IMR-90 (cell line): ENCODE measurements around the gene TMEM260. TPM values are rescaled to one million over a fixed set of nuclear protein-coding genes. Genes with fewer than 3 reads are reported as not detected.

ENCODE experiments used
- ATAC-seq: fragments of 200-7000 bp; cut with Tn5 transposase; 2 replicates; pipeline ENCODE4 v1.9.1; 2020; ENCODE audit warnings: low read depth, mild to moderate bottlenecking, moderate library complexity
- BruUV-seq: library from RNA; stranded (reverse); fragments of 400-500 nt; replicated peaks from 2 replicates; lab custom pipeline; 2021; lab: Mats Ljungman, UMichigan
- CTCF ChIA-PET: fragments of 300-600 bp; formaldehyde crosslinking; extraction: SDS; loops from one replicate; lab custom pipeline; 2021; ENCODE audit warnings: antibody characterized with exemption; lab: Yijun Ruan, JAX
- POLR2A ChIA-PET: fragments of 300-600 bp; sonication (Branson Sonifier 250); formaldehyde crosslinking; loops from one replicate; lab custom pipeline; 2022; ENCODE audit warnings: antibody characterized with exemption; ENCODE audit not compliant: unreplicated experiment; lab: Charles Lee
- DNase-seq: peaks from one replicate; pipeline ENCODE4 v3.0.0; 2013
- H2AFZ ChIP-seq: replicated peaks from 2 replicates; pipeline ENCODE3; 2013; ENCODE audit warnings: low read length, mild to moderate bottlenecking; ENCODE audit not compliant: poor library complexity
- H2AK5ac ChIP-seq: 2 replicates; pipeline ENCODE4 v1.6.1; 2013; ENCODE audit warnings: low read depth, low read length, inconsistent platforms
- H2AK9ac ChIP-seq: replicated peaks from 2 replicates; pipeline ENCODE3; 2013; ENCODE audit warnings: mild to moderate bottlenecking, low read depth, low read length, moderate library complexity; ENCODE audit not compliant: poor library complexity
- H2BK120ac ChIP-seq: 2 replicates; pipeline ENCODE4 v1.6.1; 2013; ENCODE audit warnings: low read depth, low read length, inconsistent platforms
- H2BK15ac ChIP-seq: 3 replicates; pipeline ENCODE4 v1.6.1; 2013; ENCODE audit warnings: low read depth, low read length, inconsistent platforms
- H2BK20ac ChIP-seq: 2 replicates; pipeline ENCODE4 v1.6.1; 2013; ENCODE audit warnings: low read depth, mild to moderate bottlenecking, inconsistent platforms, low read length, moderate library complexity
- H2BK5ac ChIP-seq: 2 replicates; pipeline ENCODE4 v1.6.1; 2013; ENCODE audit warnings: mild to moderate bottlenecking, low read depth, low read length, inconsistent platforms; ENCODE audit not compliant: poor library complexity, severe bottlenecking
- H3K14ac ChIP-seq: replicated peaks from 2 replicates; pipeline ENCODE4 v1.6.1; 2013; ENCODE audit warnings: low read depth, low read length, inconsistent platforms
- H3K18ac ChIP-seq: 2 replicates; pipeline ENCODE4 v1.6.1; 2013; ENCODE audit warnings: low read depth, low read length, control low read depth
- H3K23ac ChIP-seq: 2 replicates; pipeline ENCODE4 v1.6.1; 2013; ENCODE audit warnings: low read depth, low read length, inconsistent platforms
- H3K27ac ChIP-seq: 2 replicates; pipeline ENCODE4 v1.5.1; 2013; ENCODE audit warnings: mild to moderate bottlenecking, control low read depth, low read length; ENCODE audit not compliant: insufficient read depth
- H3K27me3 ChIP-seq: 2 replicates; pipeline ENCODE4 v1.6.1; 2013; ENCODE audit warnings: low read length; ENCODE audit not compliant: control insufficient read depth, insufficient read depth
- H3K36me3 ChIP-seq: 2 replicates; pipeline ENCODE4 v1.6.1; 2013; ENCODE audit warnings: low read length, mixed read lengths; ENCODE audit not compliant: control insufficient read depth, insufficient read depth
- H3K4ac ChIP-seq: 2 replicates; pipeline ENCODE4 v1.6.1; 2013; ENCODE audit warnings: low read depth, low read length, inconsistent platforms
- H3K4me1 ChIP-seq: 2 replicates; pipeline ENCODE4 v1.6.1; 2013; ENCODE audit warnings: low read length, mixed read lengths; ENCODE audit not compliant: control insufficient read depth, insufficient read depth
- H3K4me2 ChIP-seq: 2 replicates; pipeline ENCODE4 v1.6.1; 2013; ENCODE audit warnings: low read depth, mild to moderate bottlenecking, control low read depth, low read length, moderate library complexity
- H3K4me3 ChIP-seq: 2 replicates; pipeline ENCODE4 v1.5.1; 2013; ENCODE audit warnings: low read depth, mild to moderate bottlenecking, control low read depth, low read length, moderate library complexity; ENCODE audit not compliant: insufficient read depth
- H3K56ac ChIP-seq: 2 replicates; pipeline ENCODE4 v1.6.1; 2013; ENCODE audit warnings: low read length, inconsistent platforms; ENCODE audit not compliant: insufficient read depth; ENCODE audit errors: extremely low read depth
- H3K79me1 ChIP-seq, 2 experiments: 2 replicates each; pipeline ENCODE4 v1.6.1; 2013; ENCODE audit warnings: low read length in 2 of 2, inconsistent platforms in 1 of 2, low read depth in 1 of 2
- H3K9ac ChIP-seq: 2 replicates; pipeline ENCODE4 v1.6.1; 2013; ENCODE audit warnings: low read depth, low read length, control low read depth
- H3K9me1 ChIP-seq: 2 replicates; pipeline ENCODE4 v1.6.1; 2013; ENCODE audit warnings: low read length, inconsistent platforms; ENCODE audit not compliant: insufficient read depth
- H3K9me3 ChIP-seq: 2 replicates; pipeline ENCODE4 v1.6.1; 2013; ENCODE audit warnings: low read length; ENCODE audit not compliant: control insufficient read depth, insufficient read depth
- H4K20me1 ChIP-seq: 2 replicates; pipeline ENCODE4 v1.6.1; 2013; ENCODE audit warnings: low read length, inconsistent platforms; ENCODE audit not compliant: insufficient read depth
- H4K5ac ChIP-seq: 2 replicates; pipeline ENCODE4 v1.6.1; 2013; ENCODE audit warnings: mild to moderate bottlenecking, low read depth, low read length, control low read depth
- H4K8ac ChIP-seq, 2 experiments: 2 replicates each; pipeline ENCODE4 v1.6.1; 2013; ENCODE audit warnings: low read depth in 2 of 2, low read length in 2 of 2, control low read depth in 1 of 2, inconsistent platforms in 1 of 2
- H4K91ac ChIP-seq: 2 replicates; pipeline ENCODE4 v1.6.1; 2013; ENCODE audit warnings: low read depth, low read length, inconsistent platforms; ENCODE audit not compliant: insufficient read depth
- BHLHE40 ChIP-seq: fragments of 150-350 bp; IDR thresholded peaks from 2 replicates; pipeline ENCODE4 v1.6.1; 2016; ENCODE audit warnings: mild to moderate bottlenecking, low read depth, low read length
- CEBPB ChIP-seq: IDR thresholded peaks from 2 replicates; pipeline ENCODE4 v1.6.1; 2012; ENCODE audit warnings: low read depth, low read length, improper control_type of control experiment
- MAZ ChIP-seq: IDR thresholded peaks from 2 replicates; pipeline ENCODE4 v1.6.1; 2012; ENCODE audit warnings: low read depth, mild to moderate bottlenecking, low read length, improper control_type of control experiment, moderate library complexity, borderline replicate concordance
- MXI1 ChIP-seq: IDR thresholded peaks from 2 replicates; pipeline ENCODE4 v1.6.1; 2012; ENCODE audit warnings: low read depth, mild to moderate bottlenecking, low read length, moderate library complexity, borderline replicate concordance
- NFE2L2 ChIP-seq: fragments of 150-350 bp; IDR thresholded peaks from 2 replicates; pipeline ENCODE4 v1.6.1; 2016; ENCODE audit warnings: low read depth, mild to moderate bottlenecking, low read length
- POLR2A ChIP-seq: IDR thresholded peaks from 2 replicates; pipeline ENCODE4 v1.6.1; 2012; ENCODE audit warnings: mild to moderate bottlenecking, low read depth, low read length
- RAD21 ChIP-seq: IDR thresholded peaks from 2 replicates; pipeline ENCODE4 v1.6.1; 2012; ENCODE audit warnings: low read length, improper control_type of control experiment
- RFX5 ChIP-seq: IDR thresholded peaks from 2 replicates; pipeline ENCODE4 v1.8.0; 2012; ENCODE audit warnings: low read depth, mild to moderate bottlenecking, low read length, moderate library complexity
- WGBS, 2 experiments: methylation state at CpG; one replicate each; pipeline versions ENCODE4 v1.1.5 to v1.1.7; 2013; ENCODE audit warnings: missing lambda C conversion rate in 2 of 2; ENCODE audit not compliant: insufficient read length in 1 of 2; ENCODE audit errors: extremely low coverage in 2 of 2; 5-methylcytosine and 5-hydroxymethylcytosine counted together
- dilution Hi-C: fragments of 300-500 bp; cut with HindIII; formaldehyde crosslinking; loops from one replicate; pipeline ENCODE4 v1.14.3; 2018; ENCODE audit warnings: low sequenced_read_pairs; ENCODE audit not compliant: unreplicated experiment
- in situ Hi-C: fragments of 300-500 bp; cut with MboI; formaldehyde crosslinking; loops from 3 replicates; pipeline ENCODE4 v1.14.3; 2019; ENCODE audit warnings: low sequenced_read_pairs, inconsistent platforms, mixed read lengths
- intact Hi-C: fragments of 100-400 bp; cut with micrococcal nuclease; formaldehyde crosslinking; loops from 2 replicates; pipeline ENCODE4 v1.10.0; 2022
- polyA plus RNA-seq, 3 experiments: library from polyadenylated mRNA; depleted of rRNA; stranded (reverse); fragments of >200 nt; gene quantifications; 2 replicates each; pipeline ENCODE4 v1.2.3, GENCODE V29; 2012; ENCODE audit warnings: low replicate concordance in 1 of 3
- total RNA-seq: library from RNA; depleted of rRNA; stranded (reverse); fragments of >200 nt; gene quantifications from 2 replicates; pipeline ENCODE4 v1.2.3, GENCODE V29; 2012
- TF ChIP-seq, protein P1 (sequence below): conservative IDR thresholded peaks from 2 replicates; pipeline ENCODE4 v1.5.1; 2012; ENCODE audit warnings: mild to moderate bottlenecking, low read depth, low read length, improper control_type of control experiment
- TF ChIP-seq, protein P2 (sequence below): fragments of 150-350 bp; IDR thresholded peaks from 2 replicates; pipeline ENCODE4 v1.6.1; 2016; ENCODE audit warnings: low read depth, mild to moderate bottlenecking, low read length, moderate library complexity, borderline replicate concordance
- TF ChIP-seq, protein P3 (sequence below): fragments of 150-350 bp; IDR thresholded peaks from 2 replicates; pipeline ENCODE4 v1.6.1; 2017; ENCODE audit warnings: mild to moderate bottlenecking, antibody characterized with exemption, low read length, low read depth

The TMEM260 gene
- total and polyA plus RNA-seq, 2 of the 4 experiments (the other 2 are of a cell fraction): 6.4 to 11.5 TPM

DNA sequence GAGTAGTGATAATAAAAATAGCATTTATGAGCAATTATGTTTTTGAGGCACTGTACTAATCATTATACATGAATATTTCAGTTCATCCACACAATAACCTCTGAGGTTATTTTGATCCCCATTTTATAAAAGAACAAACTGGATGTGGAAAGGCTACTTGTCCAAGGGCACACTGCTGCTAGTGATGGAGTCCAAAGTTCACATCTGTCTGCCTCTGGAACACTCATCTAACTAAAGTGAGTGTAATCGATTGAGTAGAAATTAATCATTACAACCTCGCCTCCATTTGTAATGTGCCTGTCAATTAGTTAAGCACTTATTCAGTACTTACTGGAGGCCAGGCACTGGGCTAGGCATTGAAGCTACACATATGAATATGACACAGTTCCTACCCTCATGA lies 55.4 kb downstream of the TMEM260 start:
- intact Hi-C loops (no loop called here), in situ Hi-C loops (no loop called here), dilution Hi-C loops (no loop called here)
- H3K4me3 ChIP-seq: no peak overlapping the region
- no peak overlapping the region for H3K23ac ChIP-seq
- H3K14ac ChIP-seq: no peak overlapping the region
- no TSS peak for BruUV-seq
- H3K36me3 ChIP-seq: peaks cover 54% of the 10 kb centered on the region
- no peak overlapping the region for H4K5ac ChIP-seq
- H4K91ac ChIP-seq: no peak overlapping the region
- no peak overlapping the region for H3K4me2 ChIP-seq
- no peak for ATAC-seq
- H2AK5ac ChIP-seq: no peak overlapping the region
- no peak overlapping the region for H3K27ac ChIP-seq
- ChIA-PET CTCF (no interaction called here), POLR2A (no interaction called here)
- no peak overlapping the region for H3K9ac ChIP-seq
- no peaks in the 10 kb centered on the region; a peak in 1 of 4 replicates for H3K79me1 ChIP-seq
- no peak overlapping the region for H4K8ac ChIP-seq
- no CpG with 5 or more reads among the region's 2 CpGs for WGBS, 2 experiments
- no peaks in the 10 kb centered on the region for H3K27me3 ChIP-seq
- no peaks in the 10 kb centered on the region for H3K9me1 ChIP-seq
- H3K4me1 ChIP-seq: no peaks in the 10 kb centered on the region
- TF ChIP-seq BHLHE40 (no peak), RAD21 (no peak), RFX5 (no peak), MAZ (no peak), NFE2L2 (no peak), CEBPB (no peak), POLR2A (no peak), MXI1 (no peak)
- TF ChIP-seq, protein P1, sequence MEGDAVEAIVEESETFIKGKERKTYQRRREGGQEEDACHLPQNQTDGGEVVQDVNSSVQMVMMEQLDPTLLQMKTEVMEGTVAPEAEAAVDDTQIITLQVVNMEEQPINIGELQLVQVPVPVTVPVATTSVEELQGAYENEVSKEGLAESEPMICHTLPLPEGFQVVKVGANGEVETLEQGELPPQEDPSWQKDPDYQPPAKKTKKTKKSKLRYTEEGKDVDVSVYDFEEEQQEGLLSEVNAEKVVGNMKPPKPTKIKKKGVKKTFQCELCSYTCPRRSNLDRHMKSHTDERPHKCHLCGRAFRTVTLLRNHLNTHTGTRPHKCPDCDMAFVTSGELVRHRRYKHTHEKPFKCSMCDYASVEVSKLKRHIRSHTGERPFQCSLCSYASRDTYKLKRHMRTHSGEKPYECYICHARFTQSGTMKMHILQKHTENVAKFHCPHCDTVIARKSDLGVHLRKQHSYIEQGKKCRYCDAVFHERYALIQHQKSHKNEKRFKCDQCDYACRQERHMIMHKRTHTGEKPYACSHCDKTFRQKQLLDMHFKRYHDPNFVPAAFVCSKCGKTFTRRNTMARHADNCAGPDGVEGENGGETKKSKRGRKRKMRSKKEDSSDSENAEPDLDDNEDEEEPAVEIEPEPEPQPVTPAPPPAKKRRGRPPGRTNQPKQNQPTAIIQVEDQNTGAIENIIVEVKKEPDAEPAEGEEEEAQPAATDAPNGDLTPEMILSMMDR: no peak
- TF ChIP-seq, protein P2, sequence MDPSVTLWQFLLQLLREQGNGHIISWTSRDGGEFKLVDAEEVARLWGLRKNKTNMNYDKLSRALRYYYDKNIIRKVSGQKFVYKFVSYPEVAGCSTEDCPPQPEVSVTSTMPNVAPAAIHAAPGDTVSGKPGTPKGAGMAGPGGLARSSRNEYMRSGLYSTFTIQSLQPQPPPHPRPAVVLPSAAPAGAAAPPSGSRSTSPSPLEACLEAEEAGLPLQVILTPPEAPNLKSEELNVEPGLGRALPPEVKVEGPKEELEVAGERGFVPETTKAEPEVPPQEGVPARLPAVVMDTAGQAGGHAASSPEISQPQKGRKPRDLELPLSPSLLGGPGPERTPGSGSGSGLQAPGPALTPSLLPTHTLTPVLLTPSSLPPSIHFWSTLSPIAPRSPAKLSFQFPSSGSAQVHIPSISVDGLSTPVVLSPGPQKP: no peak
- TF ChIP-seq, protein P3, sequence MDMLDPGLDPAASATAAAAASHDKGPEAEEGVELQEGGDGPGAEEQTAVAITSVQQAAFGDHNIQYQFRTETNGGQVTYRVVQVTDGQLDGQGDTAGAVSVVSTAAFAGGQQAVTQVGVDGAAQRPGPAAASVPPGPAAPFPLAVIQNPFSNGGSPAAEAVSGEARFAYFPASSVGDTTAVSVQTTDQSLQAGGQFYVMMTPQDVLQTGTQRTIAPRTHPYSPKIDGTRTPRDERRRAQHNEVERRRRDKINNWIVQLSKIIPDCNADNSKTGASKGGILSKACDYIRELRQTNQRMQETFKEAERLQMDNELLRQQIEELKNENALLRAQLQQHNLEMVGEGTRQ: no peak
- no peaks in the 10 kb centered on the region for H4K20me1 ChIP-seq
- H2BK20ac ChIP-seq: no peak overlapping the region
- H3K4ac ChIP-seq: no peak overlapping the region
- H2BK120ac ChIP-seq: no peak overlapping the region
- no peak overlapping the region for H3K56ac ChIP-seq
- no peak overlapping the region for H2BK5ac ChIP-seq
- no peak overlapping the region for H2AFZ ChIP-seq
- H3K9me3 ChIP-seq: no peaks in the 10 kb centered on the region; the same call in 1 of the 2 replicates
- no peak overlapping the region for H3K18ac ChIP-seq
- no peak overlapping the region for H2BK15ac ChIP-seq
- no peak for DNase-seq
- H2AK9ac ChIP-seq: no peak overlapping the region
